HL-60 (cell line): ENCODE measurements around the gene SEMA6B.

Experiments
- GABPA ChIP-seq: IDR thresholded peaks from 2 replicates; pipeline ENCODE4 v1.6.1; 2012; ENCODE audit warnings: low read depth
- POLR2AphosphoS5 ChIP-seq: IDR thresholded peaks from 2 replicates; pipeline ENCODE4 v1.6.1; 2012; ENCODE audit warnings: low read depth
- TF ChIP-seq, protein P1 (sequence below): IDR thresholded peaks from one replicate; pipeline ENCODE4 v1.5.1; 2011; ENCODE audit warnings: low read length, control low read depth, inconsistent platforms; ENCODE audit not compliant: insufficient read depth
- TF ChIP-seq, protein P2 (sequence below): IDR thresholded peaks from 2 replicates; pipeline ENCODE4 v1.6.1; 2012; ENCODE audit warnings: low read depth; ENCODE audit not compliant: insufficient replicate concordance

DNA sequence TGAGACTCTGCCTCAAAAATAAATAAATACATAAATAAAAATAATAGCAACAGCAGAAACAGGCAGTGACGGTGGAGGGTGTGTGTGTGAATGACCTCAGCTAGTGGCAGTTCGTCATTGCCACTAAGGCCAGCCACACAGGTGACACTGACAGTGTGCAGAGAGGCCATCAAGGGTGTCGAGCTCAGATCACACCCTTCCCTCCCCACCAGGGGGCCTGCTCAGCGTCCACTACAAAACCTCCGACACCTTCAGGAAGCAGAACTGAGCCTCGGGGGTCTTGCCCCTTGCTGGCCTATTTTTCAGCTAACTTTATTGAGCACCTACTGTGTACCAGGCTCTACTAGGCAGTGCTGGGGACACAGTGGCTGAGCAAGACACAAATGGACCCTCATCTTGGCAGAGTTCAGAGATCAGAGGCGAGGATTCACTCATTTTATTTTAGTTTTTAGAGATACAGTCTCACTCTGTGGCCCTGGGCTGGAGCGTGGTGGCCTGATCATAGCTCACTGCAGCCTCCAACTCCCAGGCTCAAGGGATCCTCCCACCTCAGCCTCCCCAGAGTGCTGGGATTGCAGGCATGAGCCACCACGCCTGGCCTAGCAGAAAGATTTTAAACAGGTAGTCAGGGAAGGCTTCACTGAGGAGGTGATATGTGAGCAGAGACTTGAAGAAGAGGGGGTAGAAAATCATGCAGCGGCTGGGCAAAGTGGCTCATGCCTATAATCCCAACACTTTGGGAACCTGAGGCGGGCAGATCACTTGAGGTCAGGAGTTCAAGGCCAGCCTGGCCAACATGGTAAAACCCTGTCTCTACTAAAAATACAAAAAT is 30.3 kb upstream of the SEMA6B start:
- TF ChIP-seq, protein P1, sequence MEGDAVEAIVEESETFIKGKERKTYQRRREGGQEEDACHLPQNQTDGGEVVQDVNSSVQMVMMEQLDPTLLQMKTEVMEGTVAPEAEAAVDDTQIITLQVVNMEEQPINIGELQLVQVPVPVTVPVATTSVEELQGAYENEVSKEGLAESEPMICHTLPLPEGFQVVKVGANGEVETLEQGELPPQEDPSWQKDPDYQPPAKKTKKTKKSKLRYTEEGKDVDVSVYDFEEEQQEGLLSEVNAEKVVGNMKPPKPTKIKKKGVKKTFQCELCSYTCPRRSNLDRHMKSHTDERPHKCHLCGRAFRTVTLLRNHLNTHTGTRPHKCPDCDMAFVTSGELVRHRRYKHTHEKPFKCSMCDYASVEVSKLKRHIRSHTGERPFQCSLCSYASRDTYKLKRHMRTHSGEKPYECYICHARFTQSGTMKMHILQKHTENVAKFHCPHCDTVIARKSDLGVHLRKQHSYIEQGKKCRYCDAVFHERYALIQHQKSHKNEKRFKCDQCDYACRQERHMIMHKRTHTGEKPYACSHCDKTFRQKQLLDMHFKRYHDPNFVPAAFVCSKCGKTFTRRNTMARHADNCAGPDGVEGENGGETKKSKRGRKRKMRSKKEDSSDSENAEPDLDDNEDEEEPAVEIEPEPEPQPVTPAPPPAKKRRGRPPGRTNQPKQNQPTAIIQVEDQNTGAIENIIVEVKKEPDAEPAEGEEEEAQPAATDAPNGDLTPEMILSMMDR, result peak; percentile 39
- no peak for TF ChIP-seq POLR2AphosphoS5
- TF ChIP-seq, protein P2, sequence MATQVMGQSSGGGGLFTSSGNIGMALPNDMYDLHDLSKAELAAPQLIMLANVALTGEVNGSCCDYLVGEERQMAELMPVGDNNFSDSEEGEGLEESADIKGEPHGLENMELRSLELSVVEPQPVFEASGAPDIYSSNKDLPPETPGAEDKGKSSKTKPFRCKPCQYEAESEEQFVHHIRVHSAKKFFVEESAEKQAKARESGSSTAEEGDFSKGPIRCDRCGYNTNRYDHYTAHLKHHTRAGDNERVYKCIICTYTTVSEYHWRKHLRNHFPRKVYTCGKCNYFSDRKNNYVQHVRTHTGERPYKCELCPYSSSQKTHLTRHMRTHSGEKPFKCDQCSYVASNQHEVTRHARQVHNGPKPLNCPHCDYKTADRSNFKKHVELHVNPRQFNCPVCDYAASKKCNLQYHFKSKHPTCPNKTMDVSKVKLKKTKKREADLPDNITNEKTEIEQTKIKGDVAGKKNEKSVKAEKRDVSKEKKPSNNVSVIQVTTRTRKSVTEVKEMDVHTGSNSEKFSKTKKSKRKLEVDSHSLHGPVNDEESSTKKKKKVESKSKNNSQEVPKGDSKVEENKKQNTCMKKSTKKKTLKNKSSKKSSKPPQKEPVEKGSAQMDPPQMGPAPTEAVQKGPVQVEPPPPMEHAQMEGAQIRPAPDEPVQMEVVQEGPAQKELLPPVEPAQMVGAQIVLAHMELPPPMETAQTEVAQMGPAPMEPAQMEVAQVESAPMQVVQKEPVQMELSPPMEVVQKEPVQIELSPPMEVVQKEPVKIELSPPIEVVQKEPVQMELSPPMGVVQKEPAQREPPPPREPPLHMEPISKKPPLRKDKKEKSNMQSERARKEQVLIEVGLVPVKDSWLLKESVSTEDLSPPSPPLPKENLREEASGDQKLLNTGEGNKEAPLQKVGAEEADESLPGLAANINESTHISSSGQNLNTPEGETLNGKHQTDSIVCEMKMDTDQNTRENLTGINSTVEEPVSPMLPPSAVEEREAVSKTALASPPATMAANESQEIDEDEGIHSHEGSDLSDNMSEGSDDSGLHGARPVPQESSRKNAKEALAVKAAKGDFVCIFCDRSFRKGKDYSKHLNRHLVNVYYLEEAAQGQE, result no peak
- TF ChIP-seq GABPA, result no peak
